Sigmoid colon (tissue), 4 donors: Measurements from ENCODE around the gene INKA1.

Experiments used
- EP300 ChIP-seq, 4 donors: sonication (generic); formaldehyde crosslinking; IDR thresholded peaks; one replicate each; pipeline ENCODE4 v1.6.1; 2017; ENCODE audit warnings: antibody characterized with exemption in 4 of 4
- POLR2AphosphoS5 ChIP-seq, 4 donors: sonication (generic); formaldehyde crosslinking; IDR thresholded peaks; one replicate each; pipeline ENCODE4 v1.6.1; 2017; ENCODE audit warnings: antibody characterized with exemption in 4 of 4

- TF ChIP-seq EP300 (IDR thresholded peaks at IDR 0.05), result no peak
- no peak for TF ChIP-seq POLR2AphosphoS5 (IDR thresholded peaks at IDR 0.05)
Observed at GRCh38 chr3:49780080-49780974, 22.7 kb upstream of the INKA1 start.
